HG03108 (cell line): ENCODE measurements around the gene LRRC8C.
"Not testable (repeated sequence)": the region's sequence is repeated elsewhere in the genome, so short reads cannot be mapped to it uniquely, and the experiment has no call there.

Source experiments
- ATAC-seq: cut with Tn5 transposase; IDR thresholded peaks from one replicate; pipeline ENCODE4 v1.9.1; 2021; ENCODE audit warnings: moderate library complexity; ENCODE audit not compliant: unreplicated experiment

The LRRC8C gene

DNA sequence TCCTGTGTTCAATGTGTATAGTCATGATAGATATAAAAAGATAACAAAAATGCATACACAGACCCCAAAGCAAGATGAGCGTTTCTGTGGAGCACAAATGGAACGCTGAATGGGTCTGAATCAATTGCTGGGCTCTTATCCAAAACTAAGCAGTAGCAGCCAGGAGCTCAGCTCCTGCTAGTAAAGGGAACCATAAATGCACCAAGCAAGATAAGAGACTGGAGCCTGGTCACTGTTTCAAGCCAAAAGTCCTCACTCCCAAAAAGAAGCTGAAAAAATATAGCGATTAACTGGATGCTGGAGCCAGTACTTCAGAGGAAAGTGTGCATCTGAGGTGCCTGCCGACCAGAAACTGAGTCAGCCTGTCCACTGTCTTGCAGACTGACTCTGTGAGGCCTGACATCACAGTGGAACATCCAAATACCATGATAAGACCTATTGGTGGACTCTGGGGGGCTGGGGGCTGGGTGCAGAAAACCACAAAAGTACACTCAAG, 68.9 kb downstream of the LRRC8C start:
- no peak for ATAC-seq

DNA sequence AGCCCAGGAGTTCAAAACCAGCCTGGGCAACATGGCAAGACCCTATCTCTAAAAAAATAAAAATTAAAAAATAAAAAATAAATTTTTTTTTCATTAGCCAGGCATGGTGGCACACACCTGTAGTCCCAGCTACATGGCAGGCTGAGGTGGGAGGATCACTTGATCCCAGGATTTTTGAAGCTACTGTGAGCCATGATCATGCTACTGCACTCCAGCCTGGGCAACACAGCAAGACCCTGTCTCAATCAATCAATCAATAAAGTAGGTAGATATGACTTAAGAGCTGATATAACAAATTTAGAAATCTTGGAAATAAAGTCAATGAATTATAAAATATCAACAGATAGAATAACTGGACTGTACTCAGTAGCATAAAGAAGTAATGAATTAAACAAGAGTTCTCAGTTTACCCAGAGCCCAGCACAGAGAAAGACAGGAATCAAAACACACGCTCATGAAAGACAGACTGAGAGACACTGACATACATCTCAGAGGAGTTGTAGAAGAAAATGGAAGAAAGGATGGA, 69.7 kb downstream of the LRRC8C start:
- no peak for ATAC-seq

DNA sequence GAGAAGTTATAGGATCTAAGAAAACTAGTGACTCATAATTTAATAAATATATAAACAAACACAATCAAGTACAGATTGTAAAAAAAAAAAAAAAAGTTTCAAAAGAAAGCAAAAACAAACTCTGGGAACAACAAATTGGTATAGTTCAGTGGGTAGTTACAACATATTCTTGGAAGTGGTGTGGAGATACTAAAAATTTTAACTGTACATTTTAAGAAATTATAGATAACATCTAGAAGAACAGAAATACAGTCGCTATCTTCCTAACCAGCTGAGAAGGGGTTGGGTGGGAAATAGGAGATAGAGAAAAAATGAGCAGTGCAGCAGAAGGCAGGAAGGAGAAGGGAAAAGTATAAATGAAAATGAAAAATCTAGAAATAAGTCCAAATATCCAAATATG, 70.5 kb downstream of the LRRC8C start:
- no peak for ATAC-seq

DNA sequence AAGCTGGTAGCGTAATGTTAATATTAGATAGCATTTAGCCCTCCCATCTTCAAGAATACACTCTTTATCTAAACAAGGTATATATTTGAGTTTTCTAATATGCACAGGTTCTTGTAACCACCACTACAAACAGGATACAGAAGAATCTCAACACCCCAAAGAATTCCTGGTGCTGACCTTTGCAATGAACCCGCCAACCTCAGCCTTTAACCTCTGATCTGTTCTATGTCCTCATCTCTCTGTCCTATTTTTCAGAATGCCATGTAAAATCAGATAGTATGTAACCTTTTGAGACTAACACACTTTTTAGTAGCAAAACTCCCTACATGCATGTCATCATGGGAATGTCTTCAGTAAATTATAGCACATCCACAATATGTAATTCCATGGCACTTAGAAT, 71.1 kb downstream of the LRRC8C start:
- ATAC-seq, result no peak

DNA sequence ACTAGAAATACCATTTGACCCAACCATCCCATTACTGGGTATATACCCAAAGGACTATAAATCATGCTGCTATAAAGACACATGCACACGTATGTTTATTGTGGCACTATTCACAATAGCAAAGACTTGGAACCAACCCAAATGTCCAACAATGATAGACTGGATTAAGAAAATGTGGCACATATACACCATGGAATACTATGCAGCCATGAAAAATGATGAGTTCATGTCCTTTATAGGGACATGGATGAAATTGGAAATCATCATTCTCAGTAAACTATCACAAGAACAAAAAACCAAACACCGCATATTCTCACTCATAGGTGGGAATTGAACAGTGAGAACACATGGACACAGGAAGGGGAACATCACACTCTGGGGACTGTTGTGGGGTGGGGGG, 72.0 kb downstream of the LRRC8C start:
- not testable (repeated sequence) for ATAC-seq

DNA sequence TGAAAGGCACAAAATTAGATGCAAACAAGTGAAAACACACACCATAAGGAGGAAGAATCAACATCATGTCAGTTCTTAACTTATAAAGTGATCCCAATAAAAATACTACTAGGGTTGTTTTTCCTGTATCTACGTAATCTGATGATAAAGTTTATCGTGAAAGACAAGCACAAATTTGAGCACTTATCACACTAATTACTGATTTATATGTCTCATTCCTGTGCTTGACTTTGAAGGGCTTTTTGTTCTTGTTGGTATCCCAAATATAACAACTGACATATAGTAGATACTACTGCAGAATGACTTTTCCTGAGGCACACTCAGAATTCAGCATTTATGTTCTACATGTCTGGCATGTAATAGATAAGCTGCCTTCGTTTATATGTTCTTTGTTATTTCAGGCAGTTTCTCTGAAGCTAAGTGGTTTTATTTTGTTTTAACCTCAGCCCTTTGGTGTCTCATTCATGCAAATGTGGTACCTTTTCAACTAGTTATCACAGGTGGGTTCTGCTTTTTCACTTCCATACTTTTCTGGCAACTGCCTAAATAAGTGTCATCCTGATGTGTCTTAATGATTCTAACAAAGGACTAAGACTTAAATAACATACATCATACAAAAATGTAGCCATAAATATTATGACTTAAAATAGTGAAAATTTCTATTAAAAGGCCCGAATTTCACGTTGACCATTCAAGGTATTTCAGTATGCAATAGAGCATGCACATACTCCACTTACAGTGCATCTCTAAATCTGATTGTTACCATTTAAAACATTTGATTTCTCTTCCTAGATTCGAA, 73.2 kb downstream of the LRRC8C start:
- ATAC-seq, result peak; percentile 71

DNA sequence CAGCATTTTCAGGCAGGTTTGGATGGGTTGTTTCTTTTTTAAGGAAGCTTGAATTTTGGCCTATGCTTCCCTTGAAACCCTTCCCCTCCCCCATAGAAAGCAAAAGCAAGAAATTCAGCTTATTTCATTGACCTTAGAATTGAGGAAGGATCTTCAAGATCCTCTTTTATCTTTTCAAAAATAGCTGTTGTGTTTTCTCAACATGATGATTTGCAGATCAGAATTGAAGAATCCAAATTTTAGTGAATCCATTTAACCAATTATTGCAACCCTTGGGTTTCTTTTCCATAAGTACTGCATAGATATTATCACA, 73.7 kb downstream of the LRRC8C start:
- ATAC-seq, result no peak

DNA sequence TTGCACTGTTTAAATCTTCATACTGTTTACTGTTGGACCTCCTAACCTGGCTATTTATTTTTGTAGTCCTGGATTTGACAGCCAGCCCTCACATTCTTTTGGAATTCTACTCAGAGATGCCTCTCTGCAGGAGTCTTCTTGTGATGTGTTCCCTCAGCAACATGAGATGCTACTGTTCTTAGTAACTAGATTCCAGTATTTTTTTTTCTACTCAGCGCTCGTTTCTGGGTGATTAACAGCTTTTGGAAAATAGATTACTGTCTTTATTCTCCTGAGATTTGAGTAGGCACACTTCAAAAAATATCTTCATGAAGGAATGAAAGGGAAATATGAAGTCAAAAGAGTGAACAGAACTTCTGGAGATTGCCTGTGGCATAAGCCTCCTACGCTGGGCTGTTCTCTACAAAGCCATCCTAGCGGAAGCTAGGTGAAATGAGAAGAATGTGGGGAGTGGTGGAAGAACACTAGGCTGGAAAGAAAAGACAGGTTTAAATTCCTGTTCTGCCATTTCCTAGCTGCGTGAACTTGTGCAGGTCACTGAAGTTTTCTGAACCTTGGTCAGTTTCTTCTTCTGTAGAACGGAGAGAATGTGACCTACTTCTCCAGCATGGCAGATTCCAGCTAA, 75.9 kb downstream of the LRRC8C start:
- ATAC-seq, result no peak

DNA sequence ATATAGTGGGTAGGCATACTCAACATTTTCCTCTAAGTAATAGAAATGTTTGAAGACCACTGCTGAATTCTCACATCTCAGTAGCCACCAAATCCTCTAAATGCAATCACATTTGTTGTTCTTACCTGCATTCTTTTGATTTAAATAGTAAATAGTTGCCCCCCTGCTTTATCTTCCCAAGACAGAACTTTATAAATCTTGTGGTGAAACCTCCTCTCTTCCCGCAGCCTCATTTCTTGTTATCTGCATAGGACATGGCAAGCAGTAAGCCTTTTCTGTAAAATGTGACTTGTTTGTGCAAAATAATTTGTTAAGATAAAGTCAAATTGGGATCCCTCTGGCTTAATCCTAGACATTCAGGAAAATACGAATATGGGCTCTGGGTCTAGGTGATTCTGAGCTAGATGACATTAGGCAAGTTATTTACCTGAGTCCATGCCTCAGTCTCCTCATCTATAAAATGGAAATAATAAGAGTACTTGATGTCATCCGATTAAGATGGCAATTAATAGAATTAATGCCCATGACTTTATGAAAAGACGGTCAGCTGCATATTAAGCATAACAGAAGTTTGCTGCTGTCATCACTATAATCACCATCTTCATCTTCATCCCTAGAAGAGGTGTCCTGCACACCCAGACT, 77.7 kb downstream of the LRRC8C start:
- ATAC-seq, result no peak

DNA sequence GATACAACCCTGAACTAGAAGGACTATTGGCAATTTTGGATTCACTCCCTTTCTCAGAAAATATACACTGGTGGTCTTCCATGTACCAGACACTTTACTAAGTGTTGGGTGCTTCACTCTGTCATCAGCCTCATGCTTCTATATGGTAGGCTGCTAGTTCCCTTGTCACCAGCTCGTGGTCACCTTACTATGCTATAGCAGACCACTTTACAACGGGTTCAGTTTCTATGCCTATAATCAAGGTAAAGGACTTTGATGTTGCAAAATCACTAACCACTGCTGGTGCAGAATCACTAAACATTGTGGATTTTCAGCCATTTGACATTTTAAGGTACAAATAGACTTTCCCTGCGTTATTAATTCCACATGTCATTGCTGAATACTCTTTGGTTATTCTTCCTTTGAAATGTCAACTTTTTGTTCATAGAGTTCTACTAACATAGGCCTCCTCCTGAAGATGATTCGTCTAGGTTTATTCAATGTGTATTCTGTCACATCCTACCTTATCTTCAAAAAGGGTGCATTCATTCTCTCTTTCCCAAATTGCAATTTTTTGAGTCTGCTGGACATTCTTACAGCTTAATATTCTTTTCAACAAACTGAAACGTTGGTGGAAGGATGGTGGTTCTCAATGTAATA, 78.3 kb downstream of the LRRC8C start:
- ATAC-seq, result no peak

DNA sequence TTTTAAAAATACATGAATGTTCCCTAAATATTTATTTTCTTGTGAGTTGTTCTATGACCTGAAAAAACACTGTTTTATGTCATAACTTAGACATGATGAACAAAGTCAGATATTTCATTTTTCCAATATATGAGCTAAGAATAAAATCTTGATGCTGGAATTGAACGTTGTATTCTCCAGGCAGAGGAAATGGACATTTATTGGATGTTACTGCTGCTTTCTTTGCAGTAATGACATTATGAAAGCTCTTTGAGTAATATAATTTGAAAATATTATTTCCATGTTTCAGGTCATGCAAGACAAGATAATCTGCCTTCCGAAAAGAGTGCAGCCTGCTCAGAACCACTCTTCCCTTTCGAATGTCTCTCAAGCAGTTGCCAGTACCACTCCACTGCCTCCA, 79.5 kb downstream of the LRRC8C start:
- ATAC-seq, result no peak

DNA sequence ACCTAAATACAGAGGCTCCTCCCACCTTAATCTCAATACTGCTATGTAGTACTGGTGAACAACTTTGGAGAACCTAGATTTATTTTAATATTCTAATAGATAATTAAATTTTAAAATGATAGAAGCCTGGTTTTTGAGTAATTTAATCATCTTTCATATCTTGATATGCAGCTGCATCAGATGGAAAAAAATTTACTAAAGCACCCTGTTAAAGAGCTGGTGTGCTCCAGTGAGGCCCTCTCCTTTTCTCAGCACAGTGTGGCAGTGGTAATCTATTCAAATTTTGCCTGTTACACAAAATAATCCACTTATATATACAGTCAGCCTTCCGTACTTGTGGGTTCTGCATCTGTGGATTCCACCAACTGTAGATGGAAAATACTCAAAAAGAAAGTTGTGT, 82.8 kb downstream of the LRRC8C start:
- no peak for ATAC-seq

DNA sequence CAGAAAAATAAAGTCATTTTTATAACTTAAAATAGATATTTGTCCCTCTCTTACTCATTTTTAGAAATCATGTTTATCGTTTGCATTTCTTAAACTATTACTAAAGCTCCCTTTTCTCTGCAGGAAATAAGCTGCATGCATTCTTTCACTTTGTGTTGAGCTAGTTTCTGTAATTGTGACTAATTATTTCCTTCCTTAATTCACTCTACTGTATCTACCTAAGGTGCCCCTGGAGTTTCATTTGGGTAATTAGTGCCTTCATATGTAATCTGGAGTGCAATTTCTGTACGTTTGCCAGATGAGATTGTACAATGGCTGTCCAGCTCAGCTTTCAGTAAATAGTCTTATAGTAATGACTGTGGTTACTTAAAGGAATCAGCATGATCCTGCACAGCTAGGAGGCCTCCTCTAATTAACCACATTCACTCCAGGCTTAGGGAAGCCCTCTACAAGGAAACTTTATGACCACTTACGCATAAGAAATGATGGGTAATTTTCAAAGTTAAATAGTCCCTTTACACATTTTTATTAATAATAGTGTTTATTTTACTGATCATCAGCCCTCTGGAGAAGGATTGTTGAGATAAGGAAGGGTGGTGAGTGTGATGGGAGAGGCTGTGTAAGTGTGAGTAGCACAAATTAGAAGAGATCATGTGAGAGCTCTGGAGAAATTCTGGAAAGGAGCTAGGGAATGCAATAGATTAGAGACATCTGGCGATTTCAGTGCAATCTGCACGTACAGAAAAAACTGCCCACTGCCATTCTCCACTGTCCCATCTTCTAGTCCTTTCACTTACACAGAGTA, 86.8 kb downstream of the LRRC8C start:
- ATAC-seq, result peak; percentile 94

DNA sequence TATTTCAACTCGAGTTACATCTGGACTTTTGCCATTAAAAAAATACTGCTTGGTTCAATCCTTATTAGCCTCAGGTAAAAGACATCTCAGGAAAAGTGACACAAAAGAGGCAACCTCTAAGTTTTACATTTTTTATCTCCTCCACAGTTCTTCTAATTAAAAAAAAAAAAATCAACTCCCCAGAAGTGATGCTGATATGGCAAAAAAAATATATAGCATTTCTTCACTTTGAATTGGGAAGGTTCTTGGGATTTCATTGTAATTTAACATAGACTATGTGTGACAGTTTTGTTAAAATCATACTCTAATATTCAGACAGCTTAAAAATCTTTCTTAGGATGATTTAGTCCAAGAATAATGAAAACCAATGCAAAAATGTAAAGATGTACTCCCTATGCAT, 87.9 kb downstream of the LRRC8C start:
- no peak for ATAC-seq

DNA sequence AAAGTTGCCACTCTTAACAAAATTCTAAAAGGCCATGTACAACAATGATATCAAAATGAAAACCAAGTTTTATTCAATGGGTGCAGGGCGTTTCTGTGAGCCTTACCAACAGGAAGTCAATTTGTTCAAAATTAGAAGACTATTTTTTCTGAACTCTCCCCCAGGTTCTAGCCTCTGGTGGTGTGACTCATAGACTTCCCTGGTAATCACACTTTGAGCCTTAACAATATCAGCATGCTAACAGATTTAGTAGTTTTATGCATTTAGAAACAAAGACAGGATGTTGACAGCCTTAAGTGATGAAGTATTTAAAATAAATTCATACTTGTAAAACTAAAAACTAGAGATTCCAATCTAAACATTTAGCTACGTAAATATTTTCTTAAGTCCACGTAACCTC, 88.4 kb downstream of the LRRC8C start:
- no peak for ATAC-seq

DNA sequence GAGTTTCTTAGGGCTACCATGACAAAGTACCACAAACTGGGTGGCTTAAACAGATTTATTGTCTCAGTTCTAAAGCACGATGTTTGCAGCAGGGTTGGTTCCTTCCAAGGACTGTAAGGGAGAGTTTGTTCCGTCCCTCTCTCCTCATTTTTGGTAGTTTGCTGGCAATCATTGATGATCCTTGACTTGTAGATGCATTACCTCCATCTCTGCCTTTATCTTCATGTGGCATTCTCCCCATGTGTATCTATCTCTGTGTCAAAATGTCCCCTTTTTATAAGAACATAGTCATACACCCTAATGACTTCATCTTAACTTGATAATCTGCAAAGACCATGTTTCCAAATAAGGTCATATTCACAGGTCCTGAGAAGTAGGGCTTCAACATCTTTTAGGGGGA, 90.2 kb downstream of the LRRC8C start:
- no peak for ATAC-seq

DNA sequence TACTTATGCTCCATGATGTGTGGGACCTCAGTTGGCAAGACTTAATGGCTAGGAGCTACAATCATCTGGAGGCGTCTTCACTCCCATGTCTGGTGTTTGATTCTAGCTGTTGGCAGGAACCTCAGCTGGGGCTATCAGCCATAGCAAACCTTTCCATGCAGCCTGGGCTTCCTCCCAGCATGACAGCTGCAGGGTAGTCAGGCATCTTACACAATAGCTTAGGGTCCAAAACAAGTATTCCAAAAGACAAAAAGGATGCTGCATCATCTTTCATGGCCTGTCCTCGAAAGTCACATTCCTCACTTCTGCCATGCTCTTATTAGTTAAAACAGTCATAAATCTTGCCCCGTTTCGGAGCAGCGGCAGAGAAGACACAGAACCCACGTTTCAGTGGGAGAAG, 90.9 kb downstream of the LRRC8C start:
- no peak for ATAC-seq

DNA sequence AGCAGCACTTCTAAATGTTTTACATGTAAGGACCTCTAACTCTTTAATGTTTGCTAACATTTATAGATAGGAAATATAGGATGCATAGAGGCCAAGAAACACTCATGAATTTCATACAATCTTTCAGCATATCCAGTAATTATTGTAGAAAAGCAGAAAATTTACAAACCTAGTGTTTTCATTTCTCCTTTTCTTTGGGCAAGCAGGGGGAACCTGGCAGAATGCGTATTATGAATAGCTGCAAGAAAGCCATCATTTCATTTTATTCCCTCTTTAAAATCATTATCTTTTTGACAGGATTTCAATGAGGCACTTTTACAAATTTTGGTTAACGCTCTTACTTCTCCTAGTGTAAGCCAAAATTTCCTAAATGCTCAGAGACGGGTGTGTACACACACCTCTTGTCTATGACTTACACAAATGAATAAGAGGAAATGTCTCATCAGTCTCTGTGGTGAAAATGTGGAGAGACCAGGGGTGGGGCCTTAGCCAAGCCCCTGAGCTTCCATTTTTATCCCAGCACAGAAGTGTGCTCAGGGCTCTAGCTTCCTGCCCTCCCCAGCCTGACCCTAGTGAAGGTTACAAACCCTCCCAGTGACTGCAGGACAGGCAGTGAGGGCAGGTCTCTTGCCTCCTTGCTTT, 91.6 kb downstream of the LRRC8C start:
- ATAC-seq, result peak; percentile 70

DNA sequence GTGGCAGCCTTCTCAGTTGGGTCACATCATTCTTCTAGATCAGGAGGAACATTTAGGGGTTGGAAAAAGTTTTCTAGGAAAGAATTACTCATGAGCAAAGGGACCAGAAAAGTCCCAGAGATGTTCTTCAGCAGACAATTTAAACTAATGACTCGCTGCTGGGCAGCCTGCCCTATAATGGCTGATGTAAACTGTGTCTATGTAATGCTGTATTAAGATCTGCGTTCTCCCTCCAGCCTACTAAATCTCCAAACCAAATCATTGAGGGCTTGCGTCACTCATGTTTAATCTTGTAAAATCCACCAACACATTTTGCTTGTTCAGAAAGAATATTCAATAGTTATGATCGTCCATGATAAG, 92.1 kb downstream of the LRRC8C start:
- ATAC-seq, result no peak

DNA sequence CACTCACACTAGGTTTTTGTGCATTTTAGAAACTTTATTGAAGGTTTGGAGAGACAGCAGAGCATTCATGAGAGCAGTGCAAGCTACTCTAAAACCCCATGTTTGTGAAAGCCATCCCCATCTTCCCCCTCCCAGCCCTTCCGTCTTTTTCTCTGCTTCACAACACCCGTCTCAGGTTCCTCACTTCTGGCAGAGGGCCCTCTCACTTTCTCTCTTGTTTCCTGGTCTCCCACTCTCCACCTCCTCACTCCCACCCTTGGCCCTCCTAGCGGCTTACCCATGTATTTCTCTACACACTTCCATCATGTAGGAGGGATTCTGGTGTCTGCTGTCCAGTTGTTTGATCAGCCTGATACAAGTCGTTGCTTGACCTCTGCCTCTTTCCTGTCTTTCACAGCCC, 92.7 kb downstream of the LRRC8C start:
- ATAC-seq, result no peak
